Measurements from ENCODE around the gene SULT4A1.

DNA sequence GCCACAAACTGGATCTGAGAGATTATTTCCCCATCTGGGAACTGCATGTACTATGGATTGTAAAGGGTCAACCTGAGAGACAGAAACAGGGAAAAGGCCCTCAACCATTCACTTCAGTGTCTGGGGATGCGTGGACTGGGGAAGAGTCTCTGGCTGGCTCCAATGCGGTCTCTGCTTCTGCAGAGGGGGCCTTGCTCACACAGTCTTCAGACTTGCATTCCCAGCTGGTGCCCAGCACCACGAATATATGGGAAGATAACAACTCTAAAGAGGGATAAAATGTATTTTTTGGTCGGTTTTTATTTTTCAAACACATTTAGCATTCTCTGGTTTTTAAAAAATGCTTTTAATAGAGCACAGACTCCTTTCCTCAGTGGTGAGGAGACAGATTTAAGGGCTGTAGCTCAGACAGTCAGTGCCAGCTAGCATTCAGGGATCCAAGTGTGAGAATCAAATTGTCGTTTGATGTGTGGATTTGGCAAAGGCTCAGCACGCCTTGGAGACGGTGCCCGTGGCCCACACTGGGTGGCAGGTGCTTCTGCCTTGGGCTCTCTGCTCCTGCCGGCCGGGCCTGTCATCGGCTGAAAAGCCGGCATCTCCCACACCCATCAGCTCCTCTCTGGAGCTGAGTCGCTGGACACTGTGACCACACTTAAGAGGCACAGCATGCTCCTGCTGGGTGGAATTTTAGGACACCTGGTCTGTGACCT is 42.2 kb downstream of the SULT4A1 start:
- TF ChIP-seq OSR1 (CRISPR knock-in tag; IDR thresholded peaks at IDR 0.05) (no peak), TOX (CRISPR knock-in tag; IDR thresholded peaks at IDR 0.05; ENCODE audit: borderline replicate concordance) (no peak), TCF4 (CRISPR knock-in tag; IDR thresholded peaks at IDR 0.05; ENCODE audit: borderline replicate concordance) (no peak)
- TF ChIP-seq, protein P1, sequence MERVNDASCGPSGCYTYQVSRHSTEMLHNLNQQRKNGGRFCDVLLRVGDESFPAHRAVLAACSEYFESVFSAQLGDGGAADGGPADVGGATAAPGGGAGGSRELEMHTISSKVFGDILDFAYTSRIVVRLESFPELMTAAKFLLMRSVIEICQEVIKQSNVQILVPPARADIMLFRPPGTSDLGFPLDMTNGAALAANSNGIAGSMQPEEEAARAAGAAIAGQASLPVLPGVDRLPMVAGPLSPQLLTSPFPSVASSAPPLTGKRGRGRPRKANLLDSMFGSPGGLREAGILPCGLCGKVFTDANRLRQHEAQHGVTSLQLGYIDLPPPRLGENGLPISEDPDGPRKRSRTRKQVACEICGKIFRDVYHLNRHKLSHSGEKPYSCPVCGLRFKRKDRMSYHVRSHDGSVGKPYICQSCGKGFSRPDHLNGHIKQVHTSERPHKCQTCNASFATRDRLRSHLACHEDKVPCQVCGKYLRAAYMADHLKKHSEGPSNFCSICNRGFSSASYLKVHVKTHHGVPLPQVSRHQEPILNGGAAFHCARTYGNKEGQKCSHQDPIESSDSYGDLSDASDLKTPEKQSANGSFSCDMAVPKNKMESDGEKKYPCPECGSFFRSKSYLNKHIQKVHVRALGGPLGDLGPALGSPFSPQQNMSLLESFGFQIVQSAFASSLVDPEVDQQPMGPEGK (CRISPR knock-in tag; IDR thresholded peaks at IDR 0.05; ENCODE audit: borderline replicate concordance), result no peak
- TF ChIP-seq, protein P2, sequence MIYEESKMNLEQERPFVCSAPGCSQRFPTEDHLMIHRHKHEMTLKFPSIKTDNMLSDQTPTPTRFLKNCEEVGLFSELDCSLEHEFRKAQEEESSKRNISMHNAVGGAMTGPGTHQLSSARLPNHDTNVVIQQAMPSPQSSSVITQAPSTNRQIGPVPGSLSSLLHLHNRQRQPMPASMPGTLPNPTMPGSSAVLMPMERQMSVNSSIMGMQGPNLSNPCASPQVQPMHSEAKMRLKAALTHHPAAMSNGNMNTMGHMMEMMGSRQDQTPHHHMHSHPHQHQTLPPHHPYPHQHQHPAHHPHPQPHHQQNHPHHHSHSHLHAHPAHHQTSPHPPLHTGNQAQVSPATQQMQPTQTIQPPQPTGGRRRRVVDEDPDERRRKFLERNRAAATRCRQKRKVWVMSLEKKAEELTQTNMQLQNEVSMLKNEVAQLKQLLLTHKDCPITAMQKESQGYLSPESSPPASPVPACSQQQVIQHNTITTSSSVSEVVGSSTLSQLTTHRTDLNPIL (CRISPR knock-in tag; IDR thresholded peaks at IDR 0.05; ENCODE audit: low read depth), result no peak
